IMR-90 (cell line): ENCODE measurements around the gene ZNF653.

Experiments
- CEBPB ChIP-seq: IDR thresholded peaks from 2 replicates; pipeline ENCODE4 v1.6.1; 2012; ENCODE audit warnings: low read depth, low read length, improper control_type of control experiment
- CTCF ChIP-seq: conservative IDR thresholded peaks from 2 replicates; pipeline ENCODE4 v1.5.1; 2012; ENCODE audit warnings: mild to moderate bottlenecking, low read depth, low read length, improper control_type of control experiment
- MXI1 ChIP-seq: IDR thresholded peaks from 2 replicates; pipeline ENCODE4 v1.6.1; 2012; ENCODE audit warnings: low read depth, mild to moderate bottlenecking, low read length, moderate library complexity, borderline replicate concordance
- POLR2A ChIP-seq: IDR thresholded peaks from 2 replicates; pipeline ENCODE4 v1.6.1; 2012; ENCODE audit warnings: mild to moderate bottlenecking, low read depth, low read length
- SMC3 ChIP-seq: fragments of 150-350 bp; IDR thresholded peaks from 2 replicates; pipeline ENCODE4 v1.6.1; 2016; ENCODE audit warnings: low read depth, mild to moderate bottlenecking, antibody characterized with exemption, low read length, moderate library complexity
- USF2 ChIP-seq: fragments of 150-350 bp; IDR thresholded peaks from 2 replicates; pipeline ENCODE4 v1.6.1; 2017; ENCODE audit warnings: mild to moderate bottlenecking, antibody characterized with exemption, low read length, low read depth

GRCh38 chr19:11453468-11454341 is 51.9 kb downstream of the ZNF653 start:
- 0 out of 2 replicates have a peak, but pooled peaks have one; percentile 9 for TF ChIP-seq SMC3
- TF ChIP-seq CTCF: peak; percentile 35
- no peak for TF ChIP-seq CEBPB
- TF ChIP-seq POLR2A: no peak
- no peak for TF ChIP-seq USF2
- TF ChIP-seq MXI1: no peak
